Osteoblast (primary cell): ENCODE results near the gene SRCIN1. TPM values are rescaled to one million over a fixed set of nuclear protein-coding genes. Genes with fewer than 3 reads are reported as not detected.

Experiments used
- DNase-seq: peaks from one replicate; pipeline ENCODE4 v3.0.0; 2011; ENCODE audit warnings: low spot score, mixed read lengths; ENCODE audit not compliant: insufficient read length; ENCODE audit errors: missing footprints
- H2AFZ ChIP-seq: 2 replicates; pipeline ENCODE4 v1.6.0; 2011; ENCODE audit warnings: mild to moderate bottlenecking, low read length
- H3K27ac ChIP-seq: 2 replicates; pipeline ENCODE4 v1.5.1; 2011; ENCODE audit warnings: mild to moderate bottlenecking, low read depth, low read length, moderate library complexity
- H3K27me3 ChIP-seq: 2 replicates; pipeline ENCODE4 v1.6.0; 2012; ENCODE audit warnings: mild to moderate bottlenecking, control low read depth, inconsistent platforms, low read length, moderate library complexity; ENCODE audit not compliant: insufficient read depth
- H3K36me3 ChIP-seq: 2 replicates; pipeline ENCODE4 v1.5.1; 2011; ENCODE audit warnings: mild to moderate bottlenecking, low read length, control low read depth, moderate library complexity; ENCODE audit not compliant: insufficient read depth
- H3K4me1 ChIP-seq: 2 replicates; pipeline ENCODE4 v1.5.1; 2011; ENCODE audit warnings: mild to moderate bottlenecking, low read length, control low read depth, moderate library complexity; ENCODE audit not compliant: insufficient read depth
- H3K4me2 ChIP-seq: 2 replicates; pipeline ENCODE4 v1.6.0; 2011; ENCODE audit warnings: mild to moderate bottlenecking, low read length; ENCODE audit not compliant: insufficient read depth
- H3K4me3 ChIP-seq: fragments of 200-600 bp; sonication (generic); 3 replicates; pipeline ENCODE4 v1.5.1; 2012; ENCODE audit warnings: mild to moderate bottlenecking, low read length, inconsistent platforms; ENCODE audit not compliant: insufficient read depth
- H3K79me2 ChIP-seq: 2 replicates; pipeline ENCODE4 v1.6.0; 2012; ENCODE audit warnings: mild to moderate bottlenecking, low read length, control low read depth, inconsistent platforms; ENCODE audit not compliant: insufficient read depth
- H3K9me3 ChIP-seq: 2 replicates; pipeline ENCODE4 v1.5.1; 2011; ENCODE audit warnings: low read depth, low read length, control low read depth
- H4K20me1 ChIP-seq: 2 replicates; pipeline ENCODE4 v1.6.0; 2012; ENCODE audit warnings: mild to moderate bottlenecking, low read length, control low read depth; ENCODE audit not compliant: insufficient read depth
- total RNA-seq: library from RNA; depleted of rRNA; stranded (reverse); fragments of >200 nt; gene quantifications from 2 replicates; pipeline ENCODE4 v1.2.3, GENCODE V29; 2012
- TF ChIP-seq, protein P1 (sequence below): IDR thresholded peaks from 2 replicates; pipeline ENCODE4 v1.5.1; 2011; ENCODE audit warnings: mild to moderate bottlenecking, low read depth, low read length, moderate library complexity; ENCODE audit errors: extremely low read depth

Gene SRCIN1
- total RNA-seq, 1 donor: not detected

DNA sequence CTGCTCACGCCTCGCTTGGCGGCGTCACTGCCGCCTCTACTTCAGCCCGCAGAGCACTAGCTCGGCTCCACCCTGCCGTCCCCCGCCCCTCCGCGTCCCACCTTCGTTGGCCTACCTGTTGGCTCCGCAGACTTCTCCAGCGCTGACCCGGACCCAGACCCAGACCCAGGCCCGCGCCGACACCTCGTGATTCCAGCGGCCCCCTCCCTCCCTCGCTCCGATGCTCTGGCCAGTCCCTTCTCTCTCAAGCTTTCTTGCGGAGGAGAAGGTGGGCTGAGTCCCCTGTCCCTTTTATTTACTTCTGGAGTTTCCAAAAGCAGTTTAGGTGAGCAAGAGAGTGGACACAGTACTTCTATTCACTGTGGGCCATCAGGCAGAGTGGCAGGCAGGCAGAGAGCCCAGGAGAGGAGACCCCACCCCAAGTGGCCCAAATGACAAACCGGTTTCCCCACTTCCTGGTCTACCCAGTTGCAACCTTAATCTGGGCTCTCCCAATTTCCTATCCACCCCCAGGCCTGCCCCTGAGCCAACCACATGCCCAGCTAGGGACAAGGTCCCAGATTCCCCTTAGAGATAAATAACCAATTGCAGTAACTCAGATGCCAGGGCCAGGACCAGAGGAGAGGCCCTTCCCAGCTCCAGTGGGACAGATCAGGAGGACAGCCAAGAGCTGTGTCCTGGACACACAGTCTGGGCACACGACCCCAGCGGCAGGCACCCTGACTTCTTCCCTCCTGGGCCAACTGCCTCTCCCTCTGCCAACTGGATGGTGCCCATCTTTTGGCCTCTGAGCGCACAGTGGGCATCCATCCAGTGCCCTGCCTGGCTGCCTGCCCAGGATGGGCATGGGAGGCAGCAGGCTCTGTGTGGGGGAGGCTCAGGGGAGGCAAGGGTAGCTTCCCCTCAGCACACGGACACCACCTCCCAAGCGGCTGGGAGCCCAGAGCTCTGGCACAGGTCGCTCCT, 1.2 kb upstream of the SRCIN1 start:
- H3K9me3 ChIP-seq: peaks cover 1% of the 10 kb centered on the region
- H2AFZ ChIP-seq: no peak overlapping the region
- H4K20me1 ChIP-seq: no peaks in the 10 kb centered on the region
- no peaks in the 10 kb centered on the region for H3K36me3 ChIP-seq
- no peak overlapping the region for H3K4me3 ChIP-seq
- TF ChIP-seq, protein P1, sequence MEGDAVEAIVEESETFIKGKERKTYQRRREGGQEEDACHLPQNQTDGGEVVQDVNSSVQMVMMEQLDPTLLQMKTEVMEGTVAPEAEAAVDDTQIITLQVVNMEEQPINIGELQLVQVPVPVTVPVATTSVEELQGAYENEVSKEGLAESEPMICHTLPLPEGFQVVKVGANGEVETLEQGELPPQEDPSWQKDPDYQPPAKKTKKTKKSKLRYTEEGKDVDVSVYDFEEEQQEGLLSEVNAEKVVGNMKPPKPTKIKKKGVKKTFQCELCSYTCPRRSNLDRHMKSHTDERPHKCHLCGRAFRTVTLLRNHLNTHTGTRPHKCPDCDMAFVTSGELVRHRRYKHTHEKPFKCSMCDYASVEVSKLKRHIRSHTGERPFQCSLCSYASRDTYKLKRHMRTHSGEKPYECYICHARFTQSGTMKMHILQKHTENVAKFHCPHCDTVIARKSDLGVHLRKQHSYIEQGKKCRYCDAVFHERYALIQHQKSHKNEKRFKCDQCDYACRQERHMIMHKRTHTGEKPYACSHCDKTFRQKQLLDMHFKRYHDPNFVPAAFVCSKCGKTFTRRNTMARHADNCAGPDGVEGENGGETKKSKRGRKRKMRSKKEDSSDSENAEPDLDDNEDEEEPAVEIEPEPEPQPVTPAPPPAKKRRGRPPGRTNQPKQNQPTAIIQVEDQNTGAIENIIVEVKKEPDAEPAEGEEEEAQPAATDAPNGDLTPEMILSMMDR: no peak
- H3K27ac ChIP-seq: no peak overlapping the region
- H3K27me3 ChIP-seq: peaks cover 77% of the 10 kb centered on the region
- DNase-seq: peak; percentile 85
- no peak overlapping the region for H3K4me2 ChIP-seq
- no peaks in the 10 kb centered on the region for H3K79me2 ChIP-seq
- no peaks in the 10 kb centered on the region for H3K4me1 ChIP-seq

DNA sequence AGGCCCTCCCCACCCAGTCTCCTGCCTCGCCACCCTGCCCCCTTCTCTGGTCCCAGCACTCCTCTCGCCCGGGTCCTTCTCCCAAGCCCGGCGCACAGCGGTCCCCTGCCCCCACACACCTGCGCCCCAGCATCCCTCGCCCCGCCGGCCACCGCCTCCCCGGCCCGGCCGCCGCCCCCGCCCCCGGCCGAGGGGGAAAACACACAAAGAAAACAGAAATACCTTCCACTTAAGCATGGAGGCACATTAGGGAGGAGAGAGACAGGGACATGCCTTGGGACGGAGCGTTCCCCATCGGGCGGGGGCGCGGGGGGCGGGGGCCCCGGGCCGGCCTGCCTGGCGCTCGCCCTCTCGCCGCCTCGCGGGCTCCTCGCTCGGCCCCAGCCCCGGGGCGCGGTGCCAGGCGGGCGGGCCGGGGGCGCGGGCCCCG, 326 bp downstream of the SRCIN1 start:
- peaks cover 77% of the 10 kb centered on the region for H3K27me3 ChIP-seq
- H3K4me3 ChIP-seq: no peak overlapping the region
- no peaks in the 10 kb centered on the region for H3K36me3 ChIP-seq
- TF ChIP-seq, protein P1: no peak
- H3K9me3 ChIP-seq: no peaks in the 10 kb centered on the region
- H2AFZ ChIP-seq: no peak overlapping the region
- H3K4me1 ChIP-seq: no peaks in the 10 kb centered on the region
- H4K20me1 ChIP-seq: no peaks in the 10 kb centered on the region
- peak; percentile 92 for DNase-seq
- H3K4me2 ChIP-seq: no peak overlapping the region
- H3K79me2 ChIP-seq: no peaks in the 10 kb centered on the region
- no peak overlapping the region for H3K27ac ChIP-seq

DNA sequence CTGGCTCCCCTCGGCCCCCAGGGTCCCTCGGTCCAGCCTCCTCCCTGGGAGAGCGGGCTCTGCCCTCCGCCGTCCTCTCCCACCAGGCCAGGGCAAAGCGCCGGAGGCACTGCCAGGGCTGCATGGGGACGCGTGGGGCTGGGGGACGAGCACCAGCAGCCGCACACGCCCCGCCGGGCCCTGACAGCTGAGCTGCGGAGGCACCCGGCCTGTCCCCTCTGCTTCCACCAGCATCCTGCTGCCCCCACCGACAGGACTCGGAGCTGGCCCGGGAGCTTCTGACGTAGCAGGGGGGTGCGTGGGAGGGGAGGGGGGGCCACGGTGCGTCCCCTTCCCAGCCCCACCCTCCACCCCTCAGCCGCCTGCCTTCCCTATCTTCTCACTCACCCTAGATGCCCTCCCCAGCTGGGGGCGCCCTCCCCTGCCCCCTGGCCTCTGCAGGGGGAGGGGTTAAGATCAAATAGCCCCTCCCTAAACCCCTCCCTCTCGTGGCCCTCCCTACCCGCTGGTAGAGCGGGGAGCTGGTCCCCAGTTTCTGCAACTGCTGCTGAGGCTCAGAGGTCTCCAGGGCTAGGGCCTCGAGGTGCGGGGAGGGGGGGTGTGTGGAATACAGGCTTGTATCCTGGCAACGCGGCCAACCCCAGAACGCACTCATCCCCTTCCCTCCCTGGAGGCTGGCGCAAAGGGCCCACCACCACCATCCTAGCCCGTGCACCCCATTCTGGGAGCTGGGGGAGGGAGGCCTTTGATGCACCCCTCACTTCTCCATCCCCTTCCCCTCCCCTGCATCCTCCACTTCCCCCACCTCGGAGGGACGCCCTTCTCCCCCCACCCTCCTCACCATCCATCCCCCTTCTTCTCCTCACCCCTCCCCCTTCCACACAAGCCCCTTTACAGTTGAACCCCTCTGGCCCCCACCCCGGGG, 1.0 kb downstream of the SRCIN1 start:
- Histone ChIP-seq H2AFZ (no peak overlapping the region), H3K27me3 (peaks cover 76% of the 10 kb centered on the region), H4K20me1 (no peaks in the 10 kb centered on the region), H3K4me3 (no peak overlapping the region), H3K4me2 (no peak overlapping the region), H3K9me3 (no peaks in the 10 kb centered on the region), H3K4me1 (no peaks in the 10 kb centered on the region), H3K27ac (no peak overlapping the region), H3K36me3 (no peaks in the 10 kb centered on the region), H3K79me2 (no peaks in the 10 kb centered on the region)
- peak; percentile 93 for DNase-seq
- TF ChIP-seq, protein P1: no peak
